ENCODE measurements around the gene FHOD3. TPM values are rescaled to one million over a fixed set of nuclear protein-coding genes. Genes with fewer than 3 reads are reported as not detected.

Gene FHOD3
- total RNA-seq, 1 donor from 2014 or later, result 8.9 TPM

GRCh38 chr18:36724169-36724568 lies 426.7 kb downstream of the FHOD3 start:
- Mint-ChIP-seq H3K27ac (ENCODE audit: unreplicated experiment) (no peak overlapping the region), H3K27me3 (ENCODE audit: low read depth) (peaks cover 12% of the 10 kb centered on the region), H3K9me3 (ENCODE audit: low read depth) (no peaks in the 10 kb centered on the region), H3K36me3 (ENCODE audit: low read depth) (no peaks in the 10 kb centered on the region), H3K4me1 (ENCODE audit: low read depth) (no peaks in the 10 kb centered on the region), H3K4me3 (ENCODE audit: unreplicated experiment) (no peak overlapping the region)
- TF ChIP-seq CTCF (IDR thresholded peaks at IDR 0.05), result no peak
- DNase-seq (ENCODE audit: low spot score), result no peak

- Mint-ChIP-seq H3K4me1 (ENCODE audit: low read depth) (no peaks in the 10 kb centered on the region), H3K36me3 (ENCODE audit: low read depth) (no peaks in the 10 kb centered on the region), H3K27me3 (ENCODE audit: low read depth) (peaks cover 12% of the 10 kb centered on the region), H3K9me3 (ENCODE audit: low read depth) (no peaks in the 10 kb centered on the region), H3K4me3 (ENCODE audit: unreplicated experiment) (no peak overlapping the region), H3K27ac (ENCODE audit: unreplicated experiment) (no peak overlapping the region)
- DNase-seq (ENCODE audit: low spot score), result no peak
- no peak for TF ChIP-seq CTCF (IDR thresholded peaks at IDR 0.05)
Measured at GRCh38 chr18:36724591-36725001, 427.1 kb downstream of the FHOD3 start.

GRCh38 chr18:36728345-36728744 lies 430.8 kb downstream of the FHOD3 start:
- TF ChIP-seq CTCF (IDR thresholded peaks at IDR 0.05), result no peak
- H3K36me3 Mint-ChIP-seq (ENCODE audit: low read depth), result peaks cover 6% of the 10 kb centered on the region
- H3K4me1 Mint-ChIP-seq (ENCODE audit: low read depth), result no peaks in the 10 kb centered on the region
- H3K27me3 Mint-ChIP-seq (ENCODE audit: low read depth), result peaks cover 12% of the 10 kb centered on the region
- DNase-seq (ENCODE audit: low spot score), result no peak
- H3K9me3 Mint-ChIP-seq (ENCODE audit: low read depth), result peaks cover 8% of the 10 kb centered on the region
- H3K27ac Mint-ChIP-seq (ENCODE audit: unreplicated experiment), result no peak overlapping the region
- H3K4me3 Mint-ChIP-seq (ENCODE audit: unreplicated experiment), result no peak overlapping the region

GRCh38 chr18:36729197-36729596 lies 431.7 kb downstream of the FHOD3 start:
- no peak overlapping the region for H3K27ac Mint-ChIP-seq (ENCODE audit: unreplicated experiment)
- DNase-seq (ENCODE audit: low spot score), result no peak
- peaks cover 10% of the 10 kb centered on the region for H3K27me3 Mint-ChIP-seq (ENCODE audit: low read depth)
- peaks cover 6% of the 10 kb centered on the region for H3K36me3 Mint-ChIP-seq (ENCODE audit: low read depth)
- TF ChIP-seq CTCF (IDR thresholded peaks at IDR 0.05), result no peak
- no peak overlapping the region for H3K4me3 Mint-ChIP-seq (ENCODE audit: unreplicated experiment)
- H3K9me3 Mint-ChIP-seq (ENCODE audit: low read depth), result peaks cover 8% of the 10 kb centered on the region
- H3K4me1 Mint-ChIP-seq (ENCODE audit: low read depth), result no peaks in the 10 kb centered on the region

- TF ChIP-seq CTCF (IDR thresholded peaks at IDR 0.05), result no peak
- no peak overlapping the region for H3K27ac Mint-ChIP-seq (ENCODE audit: unreplicated experiment)
- no peaks in the 10 kb centered on the region for H3K27me3 Mint-ChIP-seq (ENCODE audit: low read depth)
- no peak for DNase-seq (ENCODE audit: low spot score)
- H3K4me3 Mint-ChIP-seq (ENCODE audit: unreplicated experiment), result no peak overlapping the region
- H3K9me3 Mint-ChIP-seq (ENCODE audit: low read depth), result peaks cover 8% of the 10 kb centered on the region
- peaks cover 7% of the 10 kb centered on the region for H3K36me3 Mint-ChIP-seq (ENCODE audit: low read depth)
- no peaks in the 10 kb centered on the region for H3K4me1 Mint-ChIP-seq (ENCODE audit: low read depth)
Measured at GRCh38 chr18:36732264-36732663, 434.8 kb downstream of the FHOD3 start.

Measured in chondrocyte (in vitro differentiated cells).